HG03469 (cell line): Measurements from ENCODE around the gene ORM1.
"Not testable (repeated sequence)": the region's sequence is repeated elsewhere in the genome, so short reads cannot be mapped to it uniquely, and the experiment has no call there.

Experiments
- ATAC-seq: cut with Tn5 transposase; IDR thresholded peaks from one replicate; pipeline ENCODE4 v1.9.1; 2021; ENCODE audit warnings: mild to moderate bottlenecking, moderate library complexity, moderate number of reproducible peaks; ENCODE audit not compliant: unreplicated experiment

ORM1 gene

DNA sequence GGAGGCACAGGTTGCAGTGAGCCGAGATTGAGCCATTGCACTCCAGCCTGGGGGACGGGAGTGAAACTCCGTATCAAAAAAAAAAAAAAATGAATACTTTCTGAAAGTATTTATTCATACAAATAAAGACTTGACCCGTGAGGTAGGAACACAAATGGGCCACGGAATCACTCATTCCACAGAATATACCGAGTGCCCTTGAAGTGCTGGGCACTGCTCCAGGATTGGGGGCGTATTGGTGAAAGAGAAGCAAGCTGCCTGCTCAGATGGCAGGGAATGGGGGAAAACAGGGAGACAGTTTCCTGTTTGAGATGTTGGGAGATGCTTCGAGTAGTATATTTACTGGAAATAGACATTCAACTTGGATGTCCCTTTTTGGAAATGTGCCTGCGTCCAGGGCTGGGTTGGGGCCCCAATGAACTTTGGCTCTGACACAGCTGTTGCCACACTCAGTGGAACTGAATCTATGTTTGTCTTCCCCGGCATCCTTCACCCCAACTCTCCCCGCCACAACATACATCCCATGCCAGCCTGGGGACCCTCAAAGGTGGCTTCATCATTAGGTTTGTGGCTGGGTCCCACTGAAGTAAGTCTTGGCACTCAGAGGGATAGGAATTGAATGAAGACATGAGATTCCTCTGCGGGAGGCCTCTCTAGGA is 609 bp upstream of the ORM1 start:
- ATAC-seq, result not testable (repeated sequence)

DNA sequence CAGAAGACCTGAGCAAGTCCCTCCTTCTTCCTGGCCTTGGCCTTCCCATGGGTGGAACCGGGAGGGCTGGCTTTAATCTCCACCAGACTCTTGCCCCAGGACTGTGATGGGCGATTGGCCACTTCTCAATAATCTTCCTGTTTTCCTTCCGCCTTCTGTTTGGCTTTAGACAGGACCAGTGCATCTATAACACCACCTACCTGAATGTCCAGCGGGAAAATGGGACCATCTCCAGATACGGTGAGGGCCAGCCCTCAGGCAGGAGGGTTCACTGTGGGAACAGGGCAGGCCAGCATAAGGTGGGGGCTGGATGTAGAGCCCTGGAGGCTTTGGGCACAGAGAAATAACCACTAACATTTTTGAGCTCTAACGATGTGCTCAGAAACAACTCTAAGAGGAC is 951 bp downstream of the ORM1 start:
- not testable (repeated sequence) for ATAC-seq

DNA sequence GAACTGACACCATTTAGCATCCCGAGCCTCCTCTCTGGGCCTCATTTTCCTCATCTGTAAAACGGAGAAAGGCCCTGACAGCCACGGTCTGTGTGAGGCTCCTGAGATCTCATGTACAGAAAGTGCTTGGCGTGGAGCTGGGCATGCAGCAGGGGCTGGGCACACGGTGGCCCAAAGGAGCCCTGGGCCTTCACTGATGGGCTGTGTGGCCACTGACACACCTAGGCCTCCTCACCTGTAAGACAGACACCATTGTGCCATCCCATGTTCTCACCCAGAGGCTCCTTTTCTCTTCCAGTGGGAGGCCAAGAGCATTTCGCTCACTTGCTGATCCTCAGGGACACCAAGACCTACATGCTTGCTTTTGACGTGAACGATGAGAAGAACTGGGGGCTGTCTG is 1.6 kb downstream of the ORM1 start:
- ATAC-seq, result no peak

DNA sequence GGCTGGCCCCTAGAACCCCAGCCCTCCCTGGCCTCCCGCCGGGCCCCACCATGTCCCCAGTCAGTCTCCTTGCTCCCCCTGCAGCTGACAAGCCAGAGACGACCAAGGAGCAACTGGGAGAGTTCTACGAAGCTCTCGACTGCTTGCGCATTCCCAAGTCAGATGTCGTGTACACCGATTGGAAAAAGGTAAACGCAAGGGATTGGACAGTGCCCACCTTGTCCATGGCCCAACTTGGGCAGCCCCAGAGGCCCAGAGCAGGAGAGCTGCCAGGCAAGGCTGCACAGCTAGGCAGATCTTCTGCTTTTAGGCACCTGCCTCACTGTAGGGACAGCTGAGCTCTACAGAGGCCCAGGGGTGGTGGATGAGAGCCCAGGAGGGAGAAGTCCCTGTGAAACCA is 2.1 kb downstream of the ORM1 start:
- not testable (repeated sequence) for ATAC-seq

DNA sequence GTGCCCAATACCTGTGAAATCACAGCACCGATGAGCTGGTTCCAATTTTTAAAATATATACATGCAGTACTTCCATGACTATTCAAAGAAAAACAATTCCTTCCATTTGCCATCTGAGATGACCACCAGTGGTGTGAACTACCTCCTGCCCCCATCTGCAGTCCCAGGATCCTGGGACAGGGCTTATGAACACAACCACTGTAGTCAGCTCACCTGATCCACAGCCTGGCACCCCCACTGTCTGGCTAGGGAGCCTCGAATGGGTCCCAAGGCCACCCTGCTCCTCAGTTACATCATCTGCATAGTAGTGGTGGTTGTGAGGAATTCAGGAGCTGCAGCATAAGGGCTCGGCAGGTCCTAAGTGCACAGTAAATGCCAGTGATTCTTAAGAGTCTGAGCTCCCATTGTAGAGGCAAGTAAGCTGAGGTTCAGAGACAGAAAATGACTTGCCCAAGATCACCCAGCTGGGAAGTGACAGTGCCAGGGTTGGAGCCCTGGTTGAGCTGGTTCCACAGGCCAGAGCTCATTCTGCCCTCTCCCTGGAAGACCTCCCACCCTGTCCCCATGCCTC is 2.9 kb downstream of the ORM1 start:
- not testable (repeated sequence) for ATAC-seq

DNA sequence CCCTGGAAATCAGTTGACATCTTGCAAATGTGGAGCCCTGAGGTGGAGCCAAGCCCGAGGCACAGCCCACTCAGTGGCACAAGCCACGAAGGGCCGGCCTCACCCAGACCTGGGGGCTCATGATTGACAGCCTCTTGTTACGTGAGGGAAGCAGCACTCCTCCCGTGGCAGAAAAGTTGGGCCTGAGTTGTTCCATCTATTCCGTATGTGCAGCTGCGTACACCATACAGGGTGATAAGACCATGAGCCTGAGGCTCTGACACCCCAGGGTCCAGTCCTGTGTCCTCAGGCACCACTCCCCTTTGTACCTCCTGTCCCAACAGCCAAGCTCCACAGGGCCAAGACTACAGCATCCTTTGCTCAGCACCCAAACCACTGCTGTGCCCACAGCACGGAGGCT is 4.9 kb downstream of the ORM1 start:
- ATAC-seq, result no peak

DNA sequence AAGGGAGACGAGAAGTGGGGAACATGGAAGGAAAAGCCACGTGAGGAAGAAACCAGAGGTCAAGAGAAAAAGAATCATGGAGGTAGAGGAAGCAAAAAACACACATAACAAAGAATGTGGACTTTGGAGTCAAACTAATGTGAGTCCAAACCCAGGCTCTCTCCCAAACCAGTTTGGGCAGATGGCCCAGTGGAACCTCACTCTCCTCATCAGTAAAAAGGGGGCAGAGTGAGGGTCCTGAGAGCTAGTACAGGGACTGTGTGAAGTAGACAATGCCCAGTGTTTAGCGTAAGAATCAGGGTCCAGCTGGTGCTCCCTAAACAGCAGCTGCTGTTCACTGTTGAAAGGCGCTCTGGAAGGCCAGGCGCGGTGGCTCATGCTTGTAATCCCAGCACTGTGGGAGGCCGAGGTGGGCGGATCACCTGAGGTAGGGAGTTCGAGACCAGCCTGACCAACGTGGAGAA is 5.5 kb downstream of the ORM1 start:
- ATAC-seq, result not testable (repeated sequence)

DNA sequence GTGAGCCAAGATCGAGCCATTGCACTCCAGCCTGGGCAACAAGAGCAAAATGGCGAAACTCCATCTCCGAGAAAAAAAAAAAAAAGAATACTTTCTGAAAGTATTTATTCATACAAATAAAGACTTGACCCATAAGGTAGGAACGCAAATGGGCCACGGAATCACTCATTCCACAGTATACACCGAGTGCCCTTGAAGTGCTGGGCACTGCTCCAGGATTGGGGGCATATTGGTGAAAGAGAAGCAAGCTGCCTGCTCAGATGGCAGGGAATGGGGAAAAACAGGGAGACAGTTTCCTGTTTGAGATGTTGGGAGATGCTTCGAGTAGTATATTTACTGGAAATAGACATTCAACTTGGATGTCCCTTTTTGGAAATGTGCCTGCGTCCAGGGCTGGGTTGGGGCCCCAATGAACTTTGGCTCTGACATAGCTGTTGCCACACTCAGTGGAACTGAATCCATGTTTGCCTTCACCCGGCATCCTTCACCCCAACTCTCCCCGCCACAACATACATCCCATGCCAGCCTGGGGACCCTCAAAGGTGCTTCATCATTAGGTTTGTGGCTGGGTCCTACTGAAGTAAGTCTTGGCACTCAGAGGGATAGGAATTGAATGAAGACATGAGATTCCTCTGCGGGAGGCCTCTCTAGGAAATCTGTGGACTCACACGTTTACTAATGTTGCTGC is 6.2 kb downstream of the ORM1 start:
- not testable (repeated sequence) for ATAC-seq

DNA sequence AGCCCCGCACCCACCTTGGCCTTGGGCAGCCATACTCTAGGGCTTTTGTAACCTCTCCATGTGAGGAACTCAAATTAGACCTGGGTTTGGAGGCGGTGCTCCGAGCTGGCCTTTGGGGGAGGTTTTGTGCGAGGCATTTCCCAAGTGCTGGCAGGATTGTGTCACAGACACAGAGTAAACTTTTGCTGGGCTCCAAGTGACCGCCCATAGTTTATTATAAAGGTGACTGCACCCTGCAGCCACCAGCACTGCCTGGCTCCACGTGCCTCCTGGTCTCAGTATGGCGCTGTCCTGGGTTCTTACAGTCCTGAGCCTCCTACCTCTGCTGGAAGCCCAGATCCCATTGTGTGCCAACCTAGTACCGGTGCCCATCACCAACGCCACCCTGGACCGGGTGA is 6.7 kb downstream of the ORM1 start, which contains the start of gene ORM2:
Gene ORM2 (plus strand): TSS at position 245 of the 398 bp plus-strand sequence. CDS start 36 bp downstream, at position 281.
- ATAC-seq, result not testable (repeated sequence)

DNA sequence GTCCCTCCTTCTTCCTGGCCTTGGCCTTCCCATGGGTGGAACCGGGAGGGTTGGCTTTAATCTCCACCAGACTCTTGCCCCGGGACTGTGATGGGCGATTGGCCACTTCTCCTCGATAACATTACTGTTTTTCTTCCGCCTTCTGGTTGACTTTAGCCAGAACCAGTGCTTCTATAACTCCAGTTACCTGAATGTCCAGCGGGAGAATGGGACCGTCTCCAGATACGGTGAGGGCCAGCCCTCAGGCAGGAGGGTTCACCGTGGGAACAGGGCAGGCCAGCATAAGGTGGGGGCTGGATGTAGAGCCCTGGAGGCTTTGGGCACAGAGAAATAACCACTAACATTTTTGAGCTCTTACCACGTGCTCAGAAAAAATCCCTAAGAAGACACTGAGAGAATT is 7.7 kb downstream of the ORM1 start:
- no peak for ATAC-seq

DNA sequence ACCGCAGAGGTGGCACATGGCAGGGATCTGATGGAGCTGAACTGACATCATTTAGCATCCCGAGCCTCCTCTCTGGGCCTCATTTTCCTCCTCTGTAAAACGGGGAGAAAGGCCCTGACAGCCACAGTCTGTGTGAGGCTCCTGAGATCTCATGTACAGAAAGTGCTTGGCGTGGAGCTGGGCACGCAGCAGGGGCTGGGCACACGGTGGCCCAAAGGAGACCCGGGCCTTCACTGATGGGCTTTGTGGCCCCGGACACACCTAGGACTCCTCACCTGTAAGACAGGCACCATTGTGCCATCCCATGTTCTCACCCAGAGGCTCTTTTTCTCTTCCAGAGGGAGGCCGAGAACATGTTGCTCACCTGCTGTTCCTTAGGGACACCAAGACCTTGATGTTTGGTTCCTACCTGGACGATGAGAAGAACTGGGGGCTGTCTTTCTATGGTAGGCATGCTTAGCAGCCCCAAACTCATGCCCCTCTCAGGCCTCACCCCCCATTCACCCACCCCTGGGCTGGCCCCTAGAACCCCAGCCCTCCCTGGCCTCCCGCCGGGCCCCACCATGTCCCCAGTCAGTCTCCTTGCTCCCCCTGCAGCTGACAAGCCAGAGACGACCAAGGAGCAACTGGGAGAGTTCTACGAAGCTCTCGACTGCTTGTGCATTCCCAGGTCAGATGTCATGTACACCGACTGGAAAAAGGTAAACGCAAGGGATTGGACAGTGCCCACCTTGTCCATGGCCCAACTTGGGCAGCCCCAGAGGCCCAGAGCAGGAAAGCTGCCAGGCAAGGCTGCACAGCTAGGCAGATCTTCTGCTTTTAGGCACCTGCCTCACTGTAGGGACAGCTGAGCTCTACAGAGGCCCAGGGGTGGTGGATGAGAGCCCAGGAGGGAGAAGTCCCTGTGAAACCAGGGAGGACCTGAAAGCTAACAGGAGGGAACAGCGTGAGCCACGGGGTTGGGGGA is 8.6 kb downstream of the ORM1 start:
- not testable (repeated sequence) for ATAC-seq

DNA sequence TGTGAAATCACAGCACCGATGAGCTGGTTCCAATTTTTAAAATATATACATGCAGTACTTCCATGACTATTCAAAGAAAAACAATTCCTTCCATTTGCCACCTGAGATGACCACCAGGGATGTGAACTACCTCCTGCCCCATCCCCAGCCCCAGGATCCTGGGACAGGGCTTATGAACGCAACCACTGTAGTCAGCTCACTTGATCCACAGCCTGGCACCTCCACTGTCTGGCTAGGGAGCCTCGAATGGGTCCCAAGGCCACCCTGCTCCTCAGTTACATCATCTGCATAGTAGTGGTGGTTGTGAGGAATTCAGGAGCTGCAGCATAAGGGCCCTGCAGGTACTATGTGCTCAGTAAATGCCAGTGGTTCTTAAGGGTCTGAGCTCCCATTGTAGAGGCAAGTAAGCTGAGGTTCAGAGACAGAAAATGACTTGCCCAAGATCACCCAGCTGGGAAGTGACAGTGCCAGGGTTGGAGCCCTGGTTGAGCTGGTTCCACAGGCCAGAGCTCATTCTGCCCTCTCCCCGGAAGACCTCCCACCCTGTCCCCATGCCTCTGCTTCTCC is 9.7 kb downstream of the ORM1 start:
- not testable (repeated sequence) for ATAC-seq

DNA sequence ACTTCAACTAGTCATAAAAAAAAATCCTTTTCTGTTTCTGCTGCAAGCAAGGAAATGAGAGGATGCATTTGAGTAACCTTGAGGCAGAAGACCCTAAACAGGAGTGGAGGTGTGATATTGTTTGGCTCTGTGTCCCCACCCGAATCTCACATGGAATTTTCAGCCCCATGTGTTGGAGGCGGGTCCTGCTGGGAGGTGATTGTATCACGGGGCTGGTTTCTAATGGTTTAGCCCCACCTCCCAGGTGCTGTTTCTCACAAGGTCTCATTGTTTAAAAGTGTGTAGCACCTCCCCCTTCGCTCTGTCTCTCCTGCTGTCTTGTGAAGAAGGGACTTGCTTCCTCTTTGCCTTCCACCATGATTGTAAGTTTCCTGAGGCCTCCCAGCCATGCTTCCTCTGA is 10.8 kb downstream of the ORM1 start:
- not testable (repeated sequence) for ATAC-seq

DNA sequence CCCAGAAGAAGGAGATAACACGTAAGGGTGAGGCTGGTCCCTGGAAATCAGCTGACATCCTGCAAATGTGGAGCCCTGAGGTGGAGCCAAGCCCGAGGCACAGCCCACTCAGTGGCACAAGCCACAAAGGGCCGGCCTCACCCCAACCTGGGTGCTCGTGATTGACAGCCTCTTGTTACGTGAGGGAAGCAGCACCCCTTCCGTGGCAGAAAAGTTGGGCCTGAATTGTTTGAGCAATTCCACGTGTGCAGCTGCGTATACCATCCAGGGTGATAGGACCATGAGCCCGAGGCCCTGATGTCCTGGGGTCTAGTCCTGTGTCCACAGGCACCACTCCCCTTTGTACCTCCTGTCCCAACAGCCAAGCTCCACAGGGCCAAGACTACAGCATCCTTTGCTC is 11.6 kb downstream of the ORM1 start:
- ATAC-seq, result no peak

DNA sequence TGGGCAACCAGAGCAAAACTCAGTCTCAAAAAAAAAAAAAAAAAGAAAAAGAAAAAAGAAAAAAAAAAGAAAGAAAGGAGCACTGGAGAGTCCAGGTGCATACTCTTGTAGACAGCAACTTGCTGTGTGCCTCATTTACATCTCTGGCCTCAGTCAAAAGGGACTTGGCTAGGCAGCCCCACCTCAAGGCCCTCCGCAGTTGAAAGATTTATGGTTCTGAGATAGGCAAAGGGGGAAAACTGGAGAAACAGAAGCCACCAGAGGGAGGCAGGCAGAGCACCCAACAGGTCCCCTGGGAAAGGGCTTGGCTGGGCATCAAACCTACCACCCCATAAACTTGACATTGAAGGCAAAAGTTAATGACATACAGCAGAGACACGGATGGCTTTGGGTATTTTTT is 12.8 kb downstream of the ORM1 start:
- no peak for ATAC-seq

DNA sequence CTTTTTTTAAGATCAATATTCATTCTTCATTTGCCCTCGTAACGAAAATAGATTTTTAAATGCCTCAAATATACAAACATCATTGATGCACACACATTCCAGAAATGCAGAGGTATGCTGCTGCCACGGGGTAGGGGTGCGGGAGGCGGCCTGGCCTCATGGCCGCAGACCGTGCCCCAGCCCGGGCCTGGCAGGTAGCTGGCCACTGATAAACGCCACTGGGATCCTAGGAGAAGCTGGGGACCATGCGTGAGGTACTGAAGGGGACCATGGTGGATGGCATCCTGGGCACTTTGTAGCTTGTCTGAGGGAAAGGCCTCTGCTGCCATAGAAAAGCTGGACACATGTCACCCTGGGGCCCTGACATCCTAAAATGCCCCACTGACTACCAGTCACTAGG is 13.3 kb downstream of the ORM1 start:
- no peak for ATAC-seq

DNA sequence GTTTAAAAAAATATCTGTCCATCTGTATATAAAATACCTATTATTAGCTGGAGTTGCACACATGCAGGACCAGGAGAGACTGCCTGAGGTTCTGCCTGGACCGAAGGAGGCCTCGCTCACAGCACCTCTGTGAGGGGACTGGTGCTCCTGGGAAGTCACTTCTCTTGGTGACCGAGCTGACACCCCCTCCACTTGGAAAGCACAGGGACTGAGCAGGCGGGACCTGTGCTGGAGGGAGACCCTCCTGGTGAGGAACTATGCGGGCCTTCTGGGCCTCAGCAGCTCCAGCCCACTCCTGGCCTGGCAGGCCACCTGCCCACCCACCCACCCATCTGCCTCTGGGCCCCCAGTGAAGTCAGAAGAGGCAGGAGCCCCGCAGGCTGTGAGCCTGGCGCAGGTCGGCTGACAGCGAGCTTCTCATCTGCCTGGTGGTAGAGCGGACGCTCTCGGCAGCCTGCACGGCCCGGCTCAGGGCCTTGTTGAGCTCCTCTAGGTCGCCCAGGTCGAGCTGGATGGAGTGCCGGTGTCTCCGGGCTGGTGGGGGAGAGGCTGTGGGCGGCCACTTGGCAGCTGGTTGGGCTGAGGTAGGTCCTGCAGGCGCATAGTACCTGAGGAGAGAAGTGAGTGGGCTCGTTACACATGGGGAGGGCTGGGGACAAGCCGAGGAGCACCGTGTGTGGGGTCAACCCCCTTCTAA is 13.9 kb downstream of the ORM1 start:
- no peak for ATAC-seq

DNA sequence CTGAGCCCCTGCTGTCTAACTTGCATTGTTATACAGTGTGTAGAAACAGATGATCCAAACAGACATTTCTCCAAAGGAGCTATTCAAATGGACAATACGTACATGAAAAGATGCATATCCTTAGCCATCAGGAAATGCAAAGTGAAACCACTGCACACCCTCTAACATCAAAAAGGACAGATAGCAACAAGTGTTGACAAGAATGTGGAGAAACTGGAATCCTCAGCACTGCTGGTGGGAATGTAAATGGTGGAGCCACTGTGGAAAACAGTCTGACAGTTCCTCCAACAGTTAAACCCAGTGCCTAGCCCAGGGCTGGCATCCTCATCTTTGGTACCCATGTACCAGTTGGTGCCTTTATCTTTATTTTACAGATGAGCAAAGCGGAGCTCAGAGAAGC is 15.3 kb downstream of the ORM1 start:
- ATAC-seq, result no peak

DNA sequence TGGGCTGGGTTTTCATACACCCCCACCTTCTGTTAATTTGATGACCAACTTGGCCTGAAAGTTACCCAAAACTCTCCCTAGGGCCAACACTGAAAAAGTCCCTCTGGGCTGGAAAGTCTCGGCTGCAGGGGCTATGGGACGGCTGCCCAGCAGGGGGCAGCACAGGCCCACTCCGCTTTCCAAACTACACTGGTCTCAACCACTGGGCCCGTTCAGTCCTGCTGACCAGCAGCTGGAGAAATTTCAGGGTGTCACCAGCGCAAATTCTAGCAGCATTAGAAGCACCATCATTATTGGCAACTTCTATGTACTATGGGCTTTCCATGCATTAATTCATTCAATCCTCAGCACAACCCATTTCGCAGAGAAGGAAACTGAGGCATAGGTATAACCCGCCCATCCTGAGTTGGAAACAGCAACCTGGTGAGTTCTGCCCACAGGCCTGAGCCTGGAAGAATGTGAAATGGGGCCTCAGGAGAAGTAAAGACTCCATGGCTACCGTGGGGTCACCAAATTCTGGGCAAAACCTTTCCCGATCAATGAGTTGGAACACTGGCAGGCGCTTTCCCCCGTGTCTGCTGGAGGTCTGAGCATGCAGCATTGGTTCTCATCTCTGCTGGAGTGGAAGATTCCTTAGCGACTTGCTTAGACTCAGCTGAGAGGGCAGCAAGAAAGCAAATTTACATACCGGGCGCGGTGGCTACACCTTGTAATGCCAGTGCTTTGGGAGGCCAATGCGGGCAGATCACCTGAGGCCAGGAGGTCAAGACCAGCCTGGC is 16.4 kb downstream of the ORM1 start:
- no peak for ATAC-seq
